ENCODE measurements around the gene SLC30A9. TPM values are rescaled to one million over a fixed set of nuclear protein-coding genes. Genes with fewer than 3 reads are reported as not detected.

SLC30A9 gene
- total RNA-seq, 4 donors from 2014 or later: 32.4 to 45.4 (median 34.7) TPM

- peaks cover 15 to 65% (median 25%) of the 10 kb centered on the region in 4 donors for H3K36me3 ChIP-seq
- H3K4me3 ChIP-seq: no peak overlapping the region
- intact Hi-C loops (cut with DNase I): no loop called here
- WGBS: 83% methylated on average over 3 of the region's 3 CpGs
- TF ChIP-seq POLR2AphosphoS5 (IDR thresholded peaks at IDR 0.05): no peak
- no peak for TF ChIP-seq EP300 (IDR thresholded peaks at IDR 0.05)
- no peak for TF ChIP-seq CTCF (IDR thresholded peaks at IDR 0.05)
- no peak for TF ChIP-seq POLR2A (IDR thresholded peaks at IDR 0.05; ENCODE audit: low read depth)
- no peaks in the 10 kb centered on the region for H3K9me3 ChIP-seq
- DNase-seq (ENCODE audit: extremely low spot score): no peak
- no peaks in the 10 kb centered on the region for H3K27me3 ChIP-seq
- H3K27ac ChIP-seq (replicated peaks in 1 of 4): no peak overlapping the region
- no peaks in the 10 kb centered on the region for H3K4me1 ChIP-seq
Measured at GRCh38 chr4:42050516-42051249, 60.4 kb downstream of the SLC30A9 start.

- DNase-seq (ENCODE audit: extremely low spot score): no peak
- Histone ChIP-seq H3K9me3 (no peaks in the 10 kb centered on the region), H3K4me1 (no peaks in the 10 kb centered on the region), H3K36me3 (peaks cover 15 to 73% (median 39%) of the 10 kb centered on the region in 4 donors), H3K27me3 (no peaks in the 10 kb centered on the region), H3K27ac (replicated peaks in 1 of 4) (no peak overlapping the region), H3K4me3 (no peak overlapping the region)
- TF ChIP-seq POLR2AphosphoS5 (IDR thresholded peaks at IDR 0.05) (no peak), EP300 (IDR thresholded peaks at IDR 0.05) (no peak), CTCF (IDR thresholded peaks at IDR 0.05) (no peak), POLR2A (IDR thresholded peaks at IDR 0.05; ENCODE audit: low read depth) (no peak)
- 92% methylated on average over 2 of the region's 2 CpGs for WGBS
- intact Hi-C loops (cut with DNase I): no loop called here
Measured at GRCh38 chr4:42066402-42066801, 76.1 kb downstream of the SLC30A9 start.

- H3K27me3 ChIP-seq: no peaks in the 10 kb centered on the region
- WGBS: 50% methylated on average over 2 of the region's 2 CpGs
- TF ChIP-seq POLR2A (IDR thresholded peaks at IDR 0.05; ENCODE audit: low read depth) (no peak), CTCF (IDR thresholded peaks at IDR 0.05) (no peak), POLR2AphosphoS5 (IDR thresholded peaks at IDR 0.05) (no peak), EP300 (IDR thresholded peaks at IDR 0.05) (no peak)
- H3K9me3 ChIP-seq: no peaks in the 10 kb centered on the region
- DNase-seq (ENCODE audit: extremely low spot score): no peak
- no peak overlapping the region for H3K4me3 ChIP-seq
- intact Hi-C loops (cut with DNase I): no loop called here
- H3K4me1 ChIP-seq: no peaks in the 10 kb centered on the region
- H3K36me3 ChIP-seq: peaks cover 15 to 67% (median 40%) of the 10 kb centered on the region in 4 donors
- H3K27ac ChIP-seq (replicated peaks in 1 of 4): no peak overlapping the region
Measured at GRCh38 chr4:42067264-42067663, 76.9 kb downstream of the SLC30A9 start.

- Histone ChIP-seq H3K36me3 (peaks cover 0 to 49% (median 27%) of the 10 kb centered on the region in 4 donors), H3K27ac (replicated peaks in 1 of 4) (no peak overlapping the region), H3K27me3 (no peaks in the 10 kb centered on the region), H3K4me3 (no peak overlapping the region), H3K9me3 (no peaks in the 10 kb centered on the region), H3K4me1 (no peaks in the 10 kb centered on the region)
- 91% methylated on average over 4 of the region's 4 CpGs for WGBS
- intact Hi-C loops (cut with DNase I): no loop called here
- TF ChIP-seq POLR2AphosphoS5 (IDR thresholded peaks at IDR 0.05) (no peak), EP300 (IDR thresholded peaks at IDR 0.05) (no peak), CTCF (IDR thresholded peaks at IDR 0.05) (no peak), POLR2A (IDR thresholded peaks at IDR 0.05; ENCODE audit: low read depth) (no peak)
- no peak for DNase-seq (ENCODE audit: extremely low spot score)
Measured at GRCh38 chr4:42070463-42070862, 80.1 kb downstream of the SLC30A9 start.

Measured in esophagus muscularis mucosa (tissue), 4 donors.